Astrocyte of the cerebellum (primary cell): Measurements from ENCODE around the gene USP32.
"Not testable (repeated sequence)": the region's sequence is repeated elsewhere in the genome, so short reads cannot be mapped to it uniquely, and the experiment has no call there.

Experiments used
- DNase-seq: peaks from one replicate; pipeline ENCODE4 v3.0.0-alpha.2; 2011; ENCODE audit warnings: low read depth
- H3K4me3 ChIP-seq: 2 replicates; pipeline ENCODE4 v1.5.1; 2011; ENCODE audit warnings: mild to moderate bottlenecking, low read depth, low read length, moderate library complexity
- CTCF ChIP-seq: IDR thresholded peaks from 2 replicates; pipeline ENCODE4 v1.5.1; 2012; ENCODE audit warnings: low read length, low read depth, moderate library complexity, mild to moderate bottlenecking; ENCODE audit errors: missing control alignments
- in situ Hi-C: cut with HindIII; loops from 2 replicates; pipeline ENCODE4 v1.10.0; 2017; ENCODE audit warnings: low sequenced_read_pairs

Gene USP32

GRCh38 chr17:60193482-60193881 is 198.5 kb downstream of the USP32 start:
- in situ Hi-C loops: no loop called here
- TF ChIP-seq CTCF: no peak
- H3K4me3 ChIP-seq: no peak overlapping the region
- DNase-seq: no peak

GRCh38 chr17:60193032-60193431 is 198.9 kb downstream of the USP32 start:
- DNase-seq, H3K4me3 ChIP-seq, in situ Hi-C loops: not testable (repeated sequence)

GRCh38 chr17:60190032-60190431 is 201.9 kb downstream of the USP32 start:
- DNase-seq, H3K4me3 ChIP-seq, in situ Hi-C loops: not testable (repeated sequence)

- no peak overlapping the region for H3K4me3 ChIP-seq
- no peak for TF ChIP-seq CTCF
- in situ Hi-C loops: no loop called here
- no peak for DNase-seq
These were observed 203.2 kb downstream of the USP32 start for GRCh38 chr17:60188759-60189158.

GRCh38 chr17:60186846-60187745 is 204.8 kb downstream of the USP32 start:
- H3K4me3 ChIP-seq, in situ Hi-C loops, DNase-seq: not testable (repeated sequence)

- in situ Hi-C loops, H3K4me3 ChIP-seq, DNase-seq: not testable (repeated sequence)
These were observed 205.6 kb downstream of the USP32 start for GRCh38 chr17:60186372-60186771.

- in situ Hi-C loops, DNase-seq, H3K4me3 ChIP-seq: not testable (repeated sequence)
These were observed 211.6 kb downstream of the USP32 start for GRCh38 chr17:60180380-60180779.

GRCh38 chr17:60178180-60178579 is 213.8 kb downstream of the USP32 start:
- H3K4me3 ChIP-seq, DNase-seq, in situ Hi-C loops: not testable (repeated sequence)

- H3K4me3 ChIP-seq, in situ Hi-C loops, DNase-seq: not testable (repeated sequence)
These were observed 215.2 kb downstream of the USP32 start for GRCh38 chr17:60176763-60177162.

GRCh38 chr17:60174767-60175166 is 217.2 kb downstream of the USP32 start:
- in situ Hi-C loops, H3K4me3 ChIP-seq, DNase-seq: not testable (repeated sequence)
- peak; percentile 38 for TF ChIP-seq CTCF
